ENCODE data around the gene LMOD2.

The LMOD2 gene

GRCh38 chr7:123632808-123633207 is 22.9 kb upstream of the LMOD2 start:
- ChIA-PET POLR2A (no interaction called here), CTCF (interaction anchor here (1.1 kb wide), 2 partner anchors 69 to 240 kb away, joined by 3 to 4 read pairs; no protein-coding TSS in a partner anchor)

More at GRCh38 chr7:123632808-123633207, 22.9 kb upstream of the LMOD2 start:
- Histone ChIP-seq H3K27ac (ENCODE audit: extremely low read depth, low read depth, low read length) (no peak overlapping the region), H3K4me1 (ENCODE audit: control insufficient read depth, insufficient read depth, low read length) (no peaks in the 10 kb centered on the region), H3K4me3 (ENCODE audit: low read depth, low read length) (no peak overlapping the region), H3K9me3 (ENCODE audit: control insufficient read depth, insufficient read depth, low read depth, low read length) (no peaks in the 10 kb centered on the region), H3K36me3 (ENCODE audit: control insufficient read depth in 2 of 2, insufficient read depth in 1 of 2, low read length in 2 of 2) (no peaks in the 10 kb centered on the region)
- TF ChIP-seq CTCF (tag by site-specific recombination; IDR thresholded peaks at IDR 0.05) (no peak), ZFP41 (tag by site-specific recombination; IDR thresholded peaks at IDR 0.05; ENCODE audit: borderline replicate concordance) (no peak), ZNF544 (tag by site-specific recombination; IDR thresholded peaks at IDR 0.05) (no peak), ZBTB1 (tag by site-specific recombination; IDR thresholded peaks at IDR 0.05) (no peak), ZNF37A (tag by site-specific recombination; IDR thresholded peaks at IDR 0.05) (no peak), ZNF324 (tag by site-specific recombination; IDR thresholded peaks at IDR 0.05) (no peak), ZNF280C (tag by site-specific recombination; IDR thresholded peaks at IDR 0.05) (no peak), ZSCAN18 (tag by site-specific recombination; IDR thresholded peaks at IDR 0.05) (no peak), ZNF292 (tag by site-specific recombination; IDR thresholded peaks at IDR 0.05; ENCODE audit: borderline replicate concordance, low read depth) (no peak), ZNF24 (tag by site-specific recombination; IDR thresholded peaks at IDR 0.05) (no peak), ZSCAN16 (tag by site-specific recombination; IDR thresholded peaks at IDR 0.05) (no peak), ZNF501 (tag by site-specific recombination; IDR thresholded peaks at IDR 0.05) (no peak), ZNF169 (tag by site-specific recombination; IDR thresholded peaks at IDR 0.05) (no peak), ZNF777 (tag by site-specific recombination; IDR thresholded peaks at IDR 0.05; ENCODE audit: borderline replicate concordance) (no peak), ZNF112 (tag by site-specific recombination; IDR thresholded peaks at IDR 0.05) (no peak), ZNF221 (tag by site-specific recombination; IDR thresholded peaks at IDR 0.05; ENCODE audit: borderline replicate concordance) (no peak), SCRT2 (tag by site-specific recombination; IDR thresholded peaks at IDR 0.05) (no peak), ZEB2 (tag by site-specific recombination; IDR thresholded peaks at IDR 0.05) (no peak)
- TF ChIP-seq, protein P1, sequence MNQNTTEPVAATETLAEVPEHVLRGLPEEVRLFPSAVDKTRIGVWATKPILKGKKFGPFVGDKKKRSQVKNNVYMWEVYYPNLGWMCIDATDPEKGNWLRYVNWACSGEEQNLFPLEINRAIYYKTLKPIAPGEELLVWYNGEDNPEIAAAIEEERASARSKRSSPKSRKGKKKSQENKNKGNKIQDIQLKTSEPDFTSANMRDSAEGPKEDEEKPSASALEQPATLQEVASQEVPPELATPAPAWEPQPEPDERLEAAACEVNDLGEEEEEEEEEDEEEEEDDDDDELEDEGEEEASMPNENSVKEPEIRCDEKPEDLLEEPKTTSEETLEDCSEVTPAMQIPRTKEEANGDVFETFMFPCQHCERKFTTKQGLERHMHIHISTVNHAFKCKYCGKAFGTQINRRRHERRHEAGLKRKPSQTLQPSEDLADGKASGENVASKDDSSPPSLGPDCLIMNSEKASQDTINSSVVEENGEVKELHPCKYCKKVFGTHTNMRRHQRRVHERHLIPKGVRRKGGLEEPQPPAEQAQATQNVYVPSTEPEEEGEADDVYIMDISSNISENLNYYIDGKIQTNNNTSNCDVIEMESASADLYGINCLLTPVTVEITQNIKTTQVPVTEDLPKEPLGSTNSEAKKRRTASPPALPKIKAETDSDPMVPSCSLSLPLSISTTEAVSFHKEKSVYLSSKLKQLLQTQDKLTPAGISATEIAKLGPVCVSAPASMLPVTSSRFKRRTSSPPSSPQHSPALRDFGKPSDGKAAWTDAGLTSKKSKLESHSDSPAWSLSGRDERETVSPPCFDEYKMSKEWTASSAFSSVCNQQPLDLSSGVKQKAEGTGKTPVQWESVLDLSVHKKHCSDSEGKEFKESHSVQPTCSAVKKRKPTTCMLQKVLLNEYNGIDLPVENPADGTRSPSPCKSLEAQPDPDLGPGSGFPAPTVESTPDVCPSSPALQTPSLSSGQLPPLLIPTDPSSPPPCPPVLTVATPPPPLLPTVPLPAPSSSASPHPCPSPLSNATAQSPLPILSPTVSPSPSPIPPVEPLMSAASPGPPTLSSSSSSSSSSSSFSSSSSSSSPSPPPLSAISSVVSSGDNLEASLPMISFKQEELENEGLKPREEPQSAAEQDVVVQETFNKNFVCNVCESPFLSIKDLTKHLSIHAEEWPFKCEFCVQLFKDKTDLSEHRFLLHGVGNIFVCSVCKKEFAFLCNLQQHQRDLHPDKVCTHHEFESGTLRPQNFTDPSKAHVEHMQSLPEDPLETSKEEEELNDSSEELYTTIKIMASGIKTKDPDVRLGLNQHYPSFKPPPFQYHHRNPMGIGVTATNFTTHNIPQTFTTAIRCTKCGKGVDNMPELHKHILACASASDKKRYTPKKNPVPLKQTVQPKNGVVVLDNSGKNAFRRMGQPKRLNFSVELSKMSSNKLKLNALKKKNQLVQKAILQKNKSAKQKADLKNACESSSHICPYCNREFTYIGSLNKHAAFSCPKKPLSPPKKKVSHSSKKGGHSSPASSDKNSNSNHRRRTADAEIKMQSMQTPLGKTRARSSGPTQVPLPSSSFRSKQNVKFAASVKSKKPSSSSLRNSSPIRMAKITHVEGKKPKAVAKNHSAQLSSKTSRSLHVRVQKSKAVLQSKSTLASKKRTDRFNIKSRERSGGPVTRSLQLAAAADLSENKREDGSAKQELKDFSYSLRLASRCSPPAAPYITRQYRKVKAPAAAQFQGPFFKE (tag by site-specific recombination; IDR thresholded peaks at IDR 0.05; ENCODE audit: borderline replicate concordance): no peak
- TF ChIP-seq, protein P2, sequence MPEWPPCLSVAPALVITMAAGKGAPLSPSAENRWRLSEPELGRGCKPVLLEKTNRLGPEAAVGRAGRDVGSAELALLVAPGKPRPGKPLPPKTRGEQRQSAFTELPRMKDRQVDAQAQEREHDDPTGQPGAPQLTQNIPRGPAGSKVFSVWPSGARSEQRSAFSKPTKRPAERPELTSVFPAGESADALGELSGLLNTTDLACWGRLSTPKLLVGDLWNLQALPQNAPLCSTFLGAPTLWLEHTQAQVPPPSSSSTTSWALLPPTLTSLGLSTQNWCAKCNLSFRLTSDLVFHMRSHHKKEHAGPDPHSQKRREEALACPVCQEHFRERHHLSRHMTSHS (tag by site-specific recombination; IDR thresholded peaks at IDR 0.05): no peak

All from HEK293 (cell line).